GM12878 (cell line): ENCODE measurements around the gene DCAF6.

Experiments used
- CTCF ChIP-seq, 3 experiments: IDR thresholded peaks in 2 of 3; conservative IDR thresholded peaks in 1 of 3; 2 replicates each; pipeline ENCODE4 v1.5.1; 2011; ENCODE audit warnings: low read depth in 3 of 3, low read length in 3 of 3, mild to moderate bottlenecking in 3 of 3, control low read depth in 2 of 3, moderate library complexity in 2 of 3, inconsistent platforms in 1 of 3, mixed read lengths in 1 of 3; ENCODE audit not compliant: control insufficient read depth in 2 of 3, insufficient read depth in 1 of 3; ENCODE audit errors: extremely low read depth in 1 of 3
- ESRRA ChIP-seq: IDR thresholded peaks from 2 replicates; pipeline ENCODE4 v1.6.1; 2012; ENCODE audit warnings: mild to moderate bottlenecking, low read length, improper control_type of control experiment

GRCh38 chr1:167899253-167899681 is 37.2 kb upstream of the DCAF6 start:
- TF ChIP-seq ESRRA (no peak), CTCF (IDR thresholded peaks at IDR 0.05 in 2 of 3, conservative IDR thresholded peaks at IDR 0.05 in 1 of 3; ENCODE audit: control insufficient read depth in 2 of 3, extremely low read depth in 1 of 3, insufficient read depth in 1 of 3, low read depth in 3 of 3, low read length in 3 of 3) (no peak)
